ENCODE results near the gene AVL9. TPM values are rescaled to one million over a fixed set of nuclear protein-coding genes. Genes with fewer than 3 reads are reported as not detected.
"Not testable (repeated sequence)": the region's sequence is repeated elsewhere in the genome, so short reads cannot be mapped to it uniquely, and the experiment has no call there.

Gene AVL9
- total RNA-seq, 2 donors from 2014 or later, result 21.9 to 27.8 TPM

GRCh38 chr7:32490127-32490796 is 5.0 kb upstream of the AVL9 start, which contains the start of gene LSM5:
Gene LSM5 (minus strand): TSS chr7:32490380. CDS start chr7:32490365, 15 bp downstream.
- H3K4me1 ChIP-seq (replicated peaks), result no peaks in the 10 kb centered on the region
- no peaks in the 10 kb centered on the region for H3K27me3 ChIP-seq (replicated peaks; ENCODE audit: insufficient read depth)
- H3K9me3 ChIP-seq, result no peaks in the 10 kb centered on the region
- TF ChIP-seq POLR2A (IDR thresholded peaks at IDR 0.05) (no peak), POLR2AphosphoS5 (IDR thresholded peaks at IDR 0.05) (peak; percentile 96)
- DNase-seq (ENCODE audit: low spot score), result peak; percentile 91
- intact Hi-C loops (cut with DNase I), result no loop called here
- no peaks in the 10 kb centered on the region for H3K36me3 ChIP-seq
- H3K27ac ChIP-seq, result peak within 1 kb of the TSS; percentile 85 to 86
- peak within 1 kb of the TSS; percentile 58 to 65 for H3K4me3 ChIP-seq
- 0% methylated on average over 38 of the region's 38 CpGs for WGBS

GRCh38 chr7:32494946-32495297 is 367 bp upstream of the AVL9 start:
- peak in 1 of 4 experiments; percentile 3 for TF ChIP-seq CTCF (IDR thresholded peaks at IDR 0.05)
- TF ChIP-seq POLR2AphosphoS5 (IDR thresholded peaks at IDR 0.05), result no peak
- no peak for TF ChIP-seq POLR2A (IDR thresholded peaks at IDR 0.05)
- Histone ChIP-seq H3K4me1 (replicated peaks) (no peaks in the 10 kb centered on the region), H3K27me3 (replicated peaks; ENCODE audit: insufficient read depth) (no peaks in the 10 kb centered on the region), H3K36me3 (no peaks in the 10 kb centered on the region), H3K27ac (peak overlapping the region; percentile 94 to 96), H3K4me3 (peak overlapping the region; percentile 97 to 98), H3K9me3 (no peaks in the 10 kb centered on the region)
- intact Hi-C loops (cut with DNase I), result no loop called here
- DNase-seq (ENCODE audit: low spot score), result no peak
- under 1% methylated on average over 12 of the region's 14 CpGs for WGBS

- peak overlapping the region; percentile 97 to 98 for H3K4me3 ChIP-seq
- intact Hi-C loops (cut with DNase I), result no loop called here
- no peaks in the 10 kb centered on the region for H3K9me3 ChIP-seq
- peak overlapping the region; percentile 94 to 96 for H3K27ac ChIP-seq
- TF ChIP-seq CTCF (IDR thresholded peaks at IDR 0.05) (no peak), POLR2A (IDR thresholded peaks at IDR 0.05) (no peak), POLR2AphosphoS5 (IDR thresholded peaks at IDR 0.05) (no peak)
- WGBS, result 6% methylated on average over 10 of the region's 10 CpGs
- H3K27me3 ChIP-seq (replicated peaks; ENCODE audit: insufficient read depth), result no peaks in the 10 kb centered on the region
- no peak for DNase-seq (ENCODE audit: low spot score)
- H3K4me1 ChIP-seq (replicated peaks), result no peaks in the 10 kb centered on the region
- H3K36me3 ChIP-seq, result no peaks in the 10 kb centered on the region
Measured at GRCh38 chr7:32496052-32496813, 944 bp downstream of the AVL9 start.

DNA sequence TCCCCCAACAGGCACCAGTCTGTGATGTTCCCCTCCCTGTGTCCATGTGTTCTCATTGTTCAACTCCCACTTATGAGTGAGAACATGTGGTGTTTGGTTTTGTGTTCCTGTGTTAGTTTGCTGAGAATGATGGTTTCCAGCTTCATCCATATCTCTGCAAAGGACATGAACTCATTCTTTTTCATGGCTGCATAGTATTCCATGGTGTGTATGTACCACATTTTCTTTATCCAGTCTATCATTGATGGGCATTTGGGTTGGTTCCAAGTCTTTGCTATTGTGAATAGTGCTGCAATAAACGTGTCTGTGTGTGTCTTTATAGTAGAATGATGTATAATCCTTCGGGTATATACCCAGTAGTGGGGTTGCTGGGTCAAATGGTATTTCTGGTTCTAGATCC is 4.5 kb downstream of the AVL9 start:
- H3K27me3 ChIP-seq (replicated peaks; ENCODE audit: insufficient read depth); H3K27ac ChIP-seq; DNase-seq (ENCODE audit: low spot score); H3K36me3 ChIP-seq; H3K9me3 ChIP-seq; H3K4me1 ChIP-seq (replicated peaks); H3K4me3 ChIP-seq; intact Hi-C loops (cut with DNase I): not testable (repeated sequence)
- 92% methylated on average over 2 of the region's 2 CpGs for WGBS

GRCh38 chr7:32500216-32500615 is 4.9 kb downstream of the AVL9 start:
- not testable (repeated sequence) for H3K27ac ChIP-seq
- 97% methylated on average over 1 of the region's 1 CpG for WGBS

GRCh38 chr7:32500922-32501341 is 5.6 kb downstream of the AVL9 start:
- TF ChIP-seq POLR2A (IDR thresholded peaks at IDR 0.05) (no peak), CTCF (IDR thresholded peaks at IDR 0.05) (no peak), POLR2AphosphoS5 (IDR thresholded peaks at IDR 0.05) (no peak)
- Histone ChIP-seq H3K36me3 (no peaks in the 10 kb centered on the region), H3K4me1 (replicated peaks) (no peaks in the 10 kb centered on the region), H3K4me3 (no peak overlapping the region), H3K27me3 (replicated peaks; ENCODE audit: insufficient read depth) (no peaks in the 10 kb centered on the region), H3K27ac (no peak overlapping the region), H3K9me3 (no peaks in the 10 kb centered on the region)
- 39% methylated on average over 1 of the region's 1 CpG for WGBS
- intact Hi-C loops (cut with DNase I), result no loop called here
- DNase-seq (ENCODE audit: low spot score), result no peak

More at GRCh38 chr7:32500216-32500615, 4.9 kb downstream of the AVL9 start:
- H3K27me3 ChIP-seq (replicated peaks; ENCODE audit: insufficient read depth); H3K36me3 ChIP-seq; H3K9me3 ChIP-seq; intact Hi-C loops (cut with DNase I); DNase-seq (ENCODE audit: low spot score); H3K4me3 ChIP-seq; H3K4me1 ChIP-seq (replicated peaks): not testable (repeated sequence)
